Measurements from ENCODE around the gene MYH9.
A peak's percentile ranks its signal among the peaks of the same experiment; 100 is the strongest.

The MYH9 gene

GRCh38 chr22:36249160-36249559 is 138.6 kb downstream of the MYH9 start:
- no peak for DNase-seq (ENCODE audit: low read depth in 2 of 2)

GRCh38 chr22:36247955-36248354 is 139.8 kb downstream of the MYH9 start:
- no peak for DNase-seq (ENCODE audit: low read depth in 2 of 2)

DNA sequence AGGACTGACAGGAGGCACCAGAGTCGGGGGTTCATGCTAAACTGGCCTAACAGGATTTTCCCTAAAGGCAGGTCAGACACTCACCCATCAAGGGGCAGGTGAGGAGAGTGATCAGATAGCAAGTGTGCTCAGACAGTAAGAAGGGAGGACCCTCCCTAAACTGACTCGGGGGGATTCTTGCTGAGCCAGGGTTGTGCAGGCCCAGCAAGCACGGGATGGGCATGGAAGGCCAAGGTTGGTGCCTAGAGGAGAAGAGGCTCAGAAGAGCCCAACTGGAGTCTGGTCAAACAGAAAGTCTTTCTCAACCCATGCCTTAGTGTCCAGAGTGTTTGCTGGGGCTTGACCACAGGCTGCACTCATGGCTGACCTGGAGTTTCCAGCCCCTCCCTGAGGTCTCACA is 141.0 kb downstream of the MYH9 start:
- no peak for DNase-seq (ENCODE audit: low read depth in 2 of 2)

GRCh38 chr22:36245805-36246356 is 141.9 kb downstream of the MYH9 start:
- DNase-seq (ENCODE audit: low read depth in 2 of 2) = no peak

DNA sequence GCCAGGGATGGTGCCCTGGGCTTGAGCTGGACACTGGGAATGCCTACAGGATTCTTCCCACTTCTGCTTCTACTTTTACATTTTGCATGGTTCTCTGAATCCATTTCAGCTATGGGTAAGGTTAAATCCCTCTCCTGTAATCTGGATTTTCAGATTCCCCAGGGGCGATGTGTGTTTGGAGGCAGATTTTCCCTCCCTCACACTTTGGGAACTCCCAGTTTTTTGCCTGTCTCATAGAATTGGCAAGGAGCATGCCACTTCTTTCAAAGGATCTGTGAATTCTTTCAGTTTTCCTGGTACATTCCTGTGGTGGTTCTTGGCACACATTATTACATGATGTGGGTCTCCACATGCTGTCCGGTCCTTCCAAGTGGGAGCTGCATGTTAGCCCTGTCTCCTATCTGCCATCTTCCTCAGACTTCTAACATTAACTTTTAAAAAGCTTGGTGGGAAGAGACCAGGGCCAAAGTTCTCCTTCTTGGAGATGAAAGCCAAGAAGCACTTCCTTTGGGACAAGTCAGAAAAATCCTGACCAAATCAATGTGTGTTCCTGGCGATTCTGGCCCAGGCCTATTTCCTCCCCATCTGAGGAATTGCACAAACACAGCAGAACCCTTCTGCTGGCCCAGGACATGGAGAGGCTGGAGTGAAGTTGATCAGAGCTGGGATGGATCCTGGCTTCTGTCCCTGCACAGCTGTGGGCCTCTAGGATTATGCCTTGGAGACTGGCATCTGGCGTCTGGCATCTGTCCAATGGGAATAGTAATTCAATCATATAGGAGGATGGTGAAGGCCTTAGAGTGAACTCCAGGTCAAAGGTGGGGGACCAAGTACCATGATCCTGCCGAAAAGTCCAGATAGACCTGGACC is 143.0 kb downstream of the MYH9 start:
- DNase-seq (ENCODE audit: low read depth in 2 of 2) = no peak

- DNase-seq (ENCODE audit: low read depth in 2 of 2) = no peak
Observed at GRCh38 chr22:36243986-36244385, 143.8 kb downstream of the MYH9 start.

- DNase-seq (ENCODE audit: low read depth in 2 of 2) = peak; percentile 71 to 83
Observed at GRCh38 chr22:36239401-36240171, 148.2 kb downstream of the MYH9 start, which contains the start of gene APOL2. TSS of gene APOL2 (minus strand) at chr22:36239527. CDS start at chr22:36233162, 6,365 bp downstream.

DNA sequence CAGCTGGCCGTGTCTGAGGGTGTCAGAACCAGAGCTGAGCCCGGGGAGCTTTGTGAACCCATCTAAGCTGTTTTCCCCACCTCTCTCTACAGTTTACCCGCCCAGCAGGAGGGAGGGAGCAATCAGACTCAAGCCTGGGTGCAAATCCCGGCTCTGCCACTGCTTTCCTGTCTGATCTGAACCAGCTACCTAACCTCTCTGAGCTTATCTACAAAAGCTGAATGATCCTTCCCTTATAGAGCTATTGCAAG is 148.7 kb downstream of the MYH9 start:
- DNase-seq (ENCODE audit: low read depth in 2 of 2) = no peak

GRCh38 chr22:36238373-36239149 is 149.2 kb downstream of the MYH9 start:
- DNase-seq (ENCODE audit: low read depth in 2 of 2) = no peak

DNA sequence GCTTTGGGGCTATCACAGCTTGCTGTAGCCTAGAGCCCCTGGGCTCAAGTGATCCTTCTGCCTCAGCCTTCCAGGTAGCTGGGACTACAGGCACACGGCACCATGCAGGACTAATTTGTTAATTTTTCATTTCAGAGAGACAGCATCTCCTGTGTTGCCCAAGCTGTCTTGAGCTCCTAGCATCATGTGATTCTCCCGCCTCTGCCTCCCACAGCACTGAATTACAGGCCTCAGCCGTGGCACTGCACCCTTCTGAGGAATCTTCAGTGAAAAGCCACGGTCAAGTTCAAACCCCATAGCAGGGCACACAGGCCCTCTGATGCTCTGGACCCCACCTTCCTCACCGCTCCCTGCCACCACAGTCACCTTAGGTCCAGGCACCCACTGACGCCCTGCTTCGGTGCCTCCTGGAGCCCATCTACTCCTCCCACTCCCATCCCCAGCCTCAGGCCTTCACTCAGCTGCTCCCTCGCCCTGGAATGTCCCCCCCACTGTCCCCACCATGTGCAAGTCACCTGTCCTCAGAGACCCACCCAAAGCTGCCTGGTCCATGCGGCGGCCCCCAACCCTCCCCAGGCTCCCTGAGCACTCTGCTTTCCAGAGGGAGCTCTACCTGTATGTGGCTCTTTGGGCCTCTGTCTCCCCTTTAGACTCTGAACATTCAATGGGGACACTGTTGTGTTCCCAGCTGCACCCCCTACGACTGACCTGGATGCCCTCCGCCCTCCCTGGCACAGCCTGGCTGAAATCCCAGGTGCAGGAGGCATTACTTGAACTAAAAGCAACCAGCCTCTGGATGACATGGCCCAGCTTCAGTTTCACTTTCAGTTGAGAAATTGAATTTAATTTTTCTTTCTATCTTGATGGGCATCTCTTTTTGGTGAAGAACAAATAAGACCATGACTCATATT is 150.1 kb downstream of the MYH9 start:
- no peak for DNase-seq (ENCODE audit: low read depth in 2 of 2)

DNA sequence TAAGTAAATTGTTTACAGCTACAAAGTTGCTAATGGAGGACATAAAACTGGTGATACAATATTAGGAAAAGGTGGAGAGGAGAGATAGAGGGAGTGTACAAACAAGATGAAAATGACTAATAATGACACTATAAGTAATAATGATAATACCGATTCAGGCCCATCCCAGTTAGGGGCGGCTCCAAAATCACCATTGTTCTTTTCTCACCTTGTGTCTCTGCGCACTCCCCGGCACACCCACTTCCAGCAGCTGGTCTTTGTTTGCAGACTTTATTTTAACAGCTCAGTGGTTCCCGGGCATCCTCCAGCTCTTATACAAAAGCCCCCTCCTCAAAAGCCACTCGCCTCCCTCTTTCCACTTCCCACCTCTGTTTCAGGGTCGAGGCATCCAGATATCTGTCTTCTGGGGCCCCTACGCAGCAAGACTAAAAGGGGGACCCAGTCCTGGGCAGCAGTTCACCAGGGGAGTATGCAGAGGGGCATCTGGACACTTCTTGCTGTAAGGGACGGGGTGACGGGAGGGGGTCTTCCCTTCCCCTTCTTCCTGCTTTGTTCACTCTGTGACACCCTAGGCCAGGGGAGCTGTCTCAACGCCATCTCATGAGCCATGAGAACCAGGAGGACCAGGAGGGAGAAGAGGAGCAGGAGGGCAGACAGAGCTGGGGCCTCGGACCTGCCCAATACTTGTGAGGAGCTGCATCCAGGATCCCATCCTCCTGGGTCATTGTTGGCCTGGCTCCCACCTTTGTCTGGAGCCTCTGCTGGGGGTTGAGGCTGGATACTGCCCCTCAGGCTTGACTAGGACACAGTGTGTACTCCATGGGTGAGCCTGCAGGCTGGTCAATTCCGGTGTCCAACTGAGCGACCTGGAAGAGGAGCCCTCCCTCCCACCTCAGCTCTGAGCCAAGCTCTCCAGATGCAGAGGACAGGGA is 151.1 kb downstream of the MYH9 start:
- no peak for DNase-seq (ENCODE audit: low read depth in 2 of 2)

- DNase-seq (ENCODE audit: low read depth in 2 of 2) = no peak
Observed at GRCh38 chr22:36235585-36235984, 152.2 kb downstream of the MYH9 start.

- DNase-seq (ENCODE audit: low read depth in 2 of 2) = no peak
Observed at GRCh38 chr22:36234919-36235318, 152.8 kb downstream of the MYH9 start.

DNA sequence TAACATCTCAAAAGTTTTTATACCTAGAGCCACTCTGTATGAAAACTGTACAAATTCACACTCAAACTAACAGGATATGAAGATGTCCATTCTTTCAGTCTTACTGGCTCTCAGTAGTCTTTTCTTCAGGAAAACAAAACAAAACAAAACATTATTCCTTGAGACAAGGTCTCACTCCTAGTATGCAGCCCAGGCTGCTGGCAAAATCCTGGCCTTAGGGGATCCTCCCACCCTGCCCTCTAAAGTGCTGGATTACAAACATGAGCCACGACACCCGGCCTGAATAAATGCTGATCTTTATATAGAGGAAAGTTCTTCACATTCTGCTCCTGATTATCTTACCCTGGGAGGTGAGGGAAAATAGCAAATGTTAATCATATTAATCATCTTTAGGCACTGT is 153.6 kb downstream of the MYH9 start:
- DNase-seq (ENCODE audit: low read depth in 2 of 2) = no peak

GRCh38 chr22:36233796-36234195 is 154.0 kb downstream of the MYH9 start:
- no peak for DNase-seq (ENCODE audit: low read depth in 2 of 2)

- no peak for DNase-seq (ENCODE audit: low read depth in 2 of 2)
Observed at GRCh38 chr22:36232715-36233401, 154.9 kb downstream of the MYH9 start.
